H1 (cell line): ENCODE measurements around the gene GRIK1. TPM values are rescaled to one million over a fixed set of nuclear protein-coding genes. Genes with fewer than 3 reads are reported as not detected.

Experiments
- polyA plus RNA-seq, 7 experiments: library from polyadenylated mRNA; depleted of rRNA in 3 of 7; stranded (reverse) in 5 of 7; unstranded in 2 of 7; fragments of >200 nt in 5 of 7; fragments of 200-250 nt in 2 of 7; gene quantifications; 1 replicate in 5 of 7; 2 replicates in 1 of 7; 4 replicates in 1 of 7; pipeline versions ENCODE4 v1.2.1 to v1.2.3, GENCODE V29; 2011 to 2013; ENCODE audit warnings: missing spikeins in 2 of 7, mixed read lengths in 2 of 7
- total RNA-seq: library from RNA; stranded (reverse); fragmentation: NEBNext Ultra II Directional; extraction: Animal tissue kit (Norgen Biotek cat#: 25700); gene quantifications from 2 replicates; pipeline ENCODE4 v1.2.1, GENCODE V29; 2021
- TF ChIP-seq, protein P1 (sequence below): IDR thresholded peaks from 2 replicates; pipeline ENCODE4 v1.6.1; 2012; ENCODE audit warnings: low read length, inconsistent platforms

GRIK1 gene
- total and polyA plus RNA-seq, 2 of the 8 experiments (the other 6 are each of a cell fraction or from before 2014, with no cell fraction given), result 0.11 to 0.32 TPM

DNA sequence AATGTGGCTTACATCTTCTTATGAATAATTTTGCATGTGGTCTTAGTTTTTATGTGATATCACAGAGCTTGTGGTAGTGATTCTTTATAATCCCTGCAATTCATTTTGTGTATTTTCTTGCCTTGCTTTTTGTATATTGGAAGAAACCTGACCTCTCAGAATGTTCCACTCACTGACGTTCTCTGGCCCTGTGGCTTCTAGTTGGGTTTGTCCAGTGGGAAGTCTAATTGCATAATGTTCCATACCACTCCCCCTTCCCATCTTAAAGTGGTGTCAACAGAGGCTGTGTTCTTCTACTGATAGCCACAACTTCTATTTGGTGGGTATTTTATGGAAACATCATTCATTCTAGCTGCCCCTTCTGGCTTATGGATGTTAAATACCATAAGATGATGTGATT lies 415.7 kb downstream of the GRIK1 start (continued):
- TF ChIP-seq, protein P1, sequence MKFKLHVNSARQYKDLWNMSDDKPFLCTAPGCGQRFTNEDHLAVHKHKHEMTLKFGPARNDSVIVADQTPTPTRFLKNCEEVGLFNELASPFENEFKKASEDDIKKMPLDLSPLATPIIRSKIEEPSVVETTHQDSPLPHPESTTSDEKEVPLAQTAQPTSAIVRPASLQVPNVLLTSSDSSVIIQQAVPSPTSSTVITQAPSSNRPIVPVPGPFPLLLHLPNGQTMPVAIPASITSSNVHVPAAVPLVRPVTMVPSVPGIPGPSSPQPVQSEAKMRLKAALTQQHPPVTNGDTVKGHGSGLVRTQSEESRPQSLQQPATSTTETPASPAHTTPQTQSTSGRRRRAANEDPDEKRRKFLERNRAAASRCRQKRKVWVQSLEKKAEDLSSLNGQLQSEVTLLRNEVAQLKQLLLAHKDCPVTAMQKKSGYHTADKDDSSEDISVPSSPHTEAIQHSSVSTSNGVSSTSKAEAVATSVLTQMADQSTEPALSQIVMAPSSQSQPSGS, result no peak
